HG03159 (cell line): ENCODE results near the gene PDXDC1.
"Not testable (repeated sequence)": the region's sequence is repeated elsewhere in the genome, so short reads cannot be mapped to it uniquely, and the experiment has no call there.

Experiments
- ATAC-seq: cut with Tn5 transposase; IDR thresholded peaks from one replicate; pipeline ENCODE4 v1.9.1; 2021; ENCODE audit warnings: mild to moderate bottlenecking, moderate library complexity; ENCODE audit not compliant: unreplicated experiment

Gene PDXDC1

DNA sequence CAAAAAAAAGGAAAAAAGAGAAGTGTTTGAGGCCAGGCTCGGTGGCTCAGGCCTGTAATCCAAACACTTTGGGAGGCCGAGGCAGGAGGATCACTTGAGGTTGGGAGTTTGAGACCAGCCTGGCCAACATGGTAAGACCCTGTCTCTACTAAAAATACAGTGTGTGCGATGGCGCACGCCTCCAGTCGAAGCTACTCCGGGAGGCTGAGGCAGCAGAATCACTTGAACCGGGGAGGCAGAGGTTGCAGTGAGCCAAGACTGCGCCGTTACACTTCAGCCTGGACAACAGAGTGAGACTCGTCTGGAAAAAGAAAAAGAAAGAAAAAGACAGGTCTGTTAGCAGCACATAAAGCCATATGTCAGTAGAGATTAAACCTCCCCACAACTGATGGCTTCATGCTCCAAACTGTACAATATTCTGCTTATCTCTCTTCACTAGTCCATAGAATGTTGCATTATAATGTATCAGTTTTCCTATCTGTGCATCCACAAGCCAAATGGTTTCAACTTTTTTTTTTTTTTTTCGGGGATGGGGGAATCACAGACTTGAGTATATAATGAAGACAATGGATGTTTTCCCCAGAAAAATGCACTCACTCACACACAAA lies 3.1 kb upstream of the PDXDC1 start:
- not testable (repeated sequence) for ATAC-seq

DNA sequence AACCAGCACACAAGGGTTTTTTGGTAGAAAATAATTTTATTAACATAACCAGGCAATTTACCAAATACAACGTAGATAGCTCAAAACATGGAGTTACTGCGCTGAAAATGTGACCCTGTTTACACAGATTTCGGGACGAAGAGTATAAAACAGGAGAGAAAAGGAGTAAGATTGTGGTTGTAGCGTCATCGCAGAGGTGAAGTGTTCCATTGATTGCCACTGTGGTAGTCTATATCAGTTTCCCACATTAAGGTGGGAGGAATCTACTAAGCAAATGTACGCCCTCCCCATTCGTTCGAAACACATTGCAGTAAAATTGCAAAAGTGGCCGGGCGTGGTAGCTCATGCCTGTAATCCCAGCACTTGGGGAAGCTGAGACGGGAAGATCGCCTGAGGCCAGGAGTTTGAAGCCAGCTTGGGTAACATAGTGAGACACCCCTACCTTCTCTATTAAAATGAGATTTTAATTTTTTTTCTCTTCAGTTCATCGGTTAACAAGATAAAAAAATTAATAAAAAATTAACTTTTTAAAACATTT lies 972 bp upstream of the PDXDC1 start:
- not testable (repeated sequence) for ATAC-seq

DNA sequence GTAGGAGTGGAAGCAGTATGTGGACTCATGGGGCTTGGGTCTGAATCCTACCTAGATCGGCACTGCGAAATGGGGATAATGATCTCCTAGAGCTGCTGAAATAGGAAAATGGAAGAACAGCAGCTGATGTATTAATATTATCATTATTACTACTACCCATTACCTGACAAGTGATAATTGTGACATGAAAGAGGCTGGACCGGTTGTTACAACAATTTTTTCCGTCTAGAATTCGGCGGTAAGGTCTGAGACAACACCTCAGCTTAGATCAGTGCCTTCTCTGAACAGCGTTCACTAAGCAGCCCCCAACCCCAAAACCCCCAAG lies 533 bp upstream of the PDXDC1 start:
- not testable (repeated sequence) for ATAC-seq

GRCh38 chr16:14975418-14976194 lies 780 bp downstream of the PDXDC1 start:
- not testable (repeated sequence) for ATAC-seq

DNA sequence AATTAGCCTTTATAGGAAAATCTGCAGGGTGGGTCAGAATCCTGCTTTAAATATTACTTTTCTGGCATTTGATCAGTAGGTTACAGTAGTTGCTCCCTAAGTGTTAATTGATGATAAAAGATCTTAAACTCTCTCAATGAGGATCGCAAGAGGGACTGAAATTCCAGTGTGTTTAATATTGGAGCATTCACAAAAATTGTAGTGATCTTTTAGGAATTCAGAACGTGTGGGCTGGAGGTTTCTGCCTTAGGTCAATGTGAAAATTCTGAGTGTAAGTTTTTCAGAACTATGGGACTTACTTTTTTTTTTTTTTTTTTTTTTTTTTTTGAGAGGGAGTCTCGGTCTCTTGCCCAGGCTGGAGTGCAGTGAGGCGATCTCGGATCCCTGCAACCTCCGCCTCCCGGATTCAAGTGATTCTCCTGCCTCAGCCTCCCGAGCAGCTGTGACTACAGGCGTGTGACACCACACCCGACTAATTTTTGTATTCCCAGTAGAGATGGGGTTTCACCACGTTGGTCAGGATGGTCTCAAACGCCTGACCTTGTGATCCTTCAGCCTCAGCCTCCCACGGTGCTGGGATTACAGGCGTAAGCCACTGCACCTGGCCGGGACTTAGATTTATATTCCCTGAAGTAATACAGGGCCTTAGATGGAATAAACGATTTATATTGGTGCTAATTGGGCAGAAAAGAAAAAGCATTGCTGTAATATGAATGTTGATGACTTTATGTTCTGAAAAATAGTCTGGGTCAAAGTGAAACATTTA lies 2.3 kb downstream of the PDXDC1 start:
- ATAC-seq = not testable (repeated sequence)

GRCh38 chr16:14978281-14978680 lies 3.5 kb downstream of the PDXDC1 start:
- not testable (repeated sequence) for ATAC-seq

- not testable (repeated sequence) for ATAC-seq
Observed at GRCh38 chr16:14978908-14979307, 4.1 kb downstream of the PDXDC1 start.

- ATAC-seq = not testable (repeated sequence)
Observed at GRCh38 chr16:14981234-14981633, 6.4 kb downstream of the PDXDC1 start.

DNA sequence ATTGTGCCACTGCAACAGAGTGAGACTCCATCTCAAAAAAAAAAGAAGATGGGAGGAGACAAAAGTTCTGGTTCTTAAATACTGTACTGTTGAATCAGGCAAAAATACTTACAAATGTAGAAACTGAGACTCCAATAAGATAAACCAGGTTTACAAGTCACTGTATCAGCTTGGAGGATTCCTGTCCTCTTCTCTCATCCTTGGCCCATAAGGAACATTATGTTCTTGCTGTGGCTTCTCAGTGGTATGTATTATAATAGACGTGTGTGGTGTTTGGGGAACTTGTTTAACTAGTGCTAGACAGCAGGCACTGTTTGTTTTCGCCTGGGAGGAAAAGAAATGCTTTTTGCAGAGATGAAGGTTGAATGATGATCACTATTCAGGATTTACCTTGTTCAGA lies 7.7 kb downstream of the PDXDC1 start:
- not testable (repeated sequence) for ATAC-seq

DNA sequence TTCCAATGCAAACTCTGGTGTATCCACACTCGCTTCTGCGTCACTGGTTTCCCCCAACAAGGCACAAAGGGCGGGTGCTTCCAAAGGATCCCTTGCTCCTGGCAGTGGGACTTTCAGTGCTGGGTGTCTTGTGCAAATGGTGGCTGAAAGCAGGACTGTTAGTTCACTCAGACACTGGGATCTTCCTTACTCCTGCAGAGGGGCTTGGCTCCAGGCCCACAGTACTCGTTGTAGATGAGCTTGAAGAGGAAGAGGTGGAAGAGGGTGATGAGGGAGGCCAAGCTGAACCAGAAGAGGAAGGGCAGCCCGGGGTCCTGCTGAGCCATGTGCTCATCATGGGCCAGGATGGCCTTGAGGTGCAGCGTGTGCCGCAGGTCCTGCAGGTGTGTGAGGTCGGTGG lies 13.3 kb downstream of the PDXDC1 start:
- ATAC-seq = not testable (repeated sequence)

GRCh38 chr16:14988661-14989191 lies 13.9 kb downstream of the PDXDC1 start:
- not testable (repeated sequence) for ATAC-seq

DNA sequence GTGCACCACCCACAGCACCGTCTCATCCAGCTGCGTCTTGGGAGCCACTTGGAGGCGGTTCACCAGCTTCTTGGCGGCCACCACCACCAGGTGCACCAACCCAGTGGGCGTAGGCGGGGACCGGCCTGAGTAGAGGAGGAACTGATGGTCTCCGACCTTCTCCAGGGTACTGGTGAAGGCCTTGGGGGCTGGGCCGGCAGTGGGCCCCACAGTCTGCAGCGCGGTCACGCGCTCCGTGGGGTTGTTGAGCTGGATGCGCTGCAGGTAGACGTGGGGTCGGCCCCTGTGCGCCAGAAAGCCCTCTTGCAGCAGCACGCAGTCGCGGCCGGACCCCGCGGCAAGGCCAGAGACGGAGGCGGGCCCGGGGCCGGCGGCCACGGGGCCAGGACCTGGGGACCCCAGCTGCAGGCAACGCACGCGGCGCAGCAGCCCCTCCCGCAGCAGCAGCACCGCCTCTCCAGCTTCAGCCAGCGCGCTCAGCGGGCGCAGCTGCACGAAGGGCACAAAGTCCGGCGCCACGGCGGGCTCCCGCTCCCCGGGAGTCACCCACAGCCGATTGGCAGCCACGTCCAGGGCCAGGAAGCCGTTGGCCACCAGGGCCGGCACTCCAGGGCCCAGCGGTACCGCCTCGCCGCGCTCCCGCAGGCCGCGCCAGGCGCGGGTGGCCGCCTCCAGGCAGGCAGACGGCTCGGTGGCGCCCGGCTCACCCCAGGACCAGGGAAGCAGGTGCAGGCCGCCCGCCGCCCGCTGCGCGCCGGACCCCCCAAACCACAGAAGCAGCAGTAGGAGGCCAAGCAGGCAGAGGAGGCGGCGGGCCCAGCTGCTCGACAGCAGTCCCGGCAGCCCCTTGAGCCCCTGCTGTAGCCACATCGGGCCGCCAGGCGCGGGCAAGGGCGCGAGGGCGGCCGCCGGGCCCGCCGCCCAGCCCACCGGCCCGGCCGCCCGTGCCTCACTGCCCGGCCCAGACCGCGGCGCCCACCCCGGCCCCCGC lies 14.8 kb downstream of the PDXDC1 start:
- not testable (repeated sequence) for ATAC-seq

DNA sequence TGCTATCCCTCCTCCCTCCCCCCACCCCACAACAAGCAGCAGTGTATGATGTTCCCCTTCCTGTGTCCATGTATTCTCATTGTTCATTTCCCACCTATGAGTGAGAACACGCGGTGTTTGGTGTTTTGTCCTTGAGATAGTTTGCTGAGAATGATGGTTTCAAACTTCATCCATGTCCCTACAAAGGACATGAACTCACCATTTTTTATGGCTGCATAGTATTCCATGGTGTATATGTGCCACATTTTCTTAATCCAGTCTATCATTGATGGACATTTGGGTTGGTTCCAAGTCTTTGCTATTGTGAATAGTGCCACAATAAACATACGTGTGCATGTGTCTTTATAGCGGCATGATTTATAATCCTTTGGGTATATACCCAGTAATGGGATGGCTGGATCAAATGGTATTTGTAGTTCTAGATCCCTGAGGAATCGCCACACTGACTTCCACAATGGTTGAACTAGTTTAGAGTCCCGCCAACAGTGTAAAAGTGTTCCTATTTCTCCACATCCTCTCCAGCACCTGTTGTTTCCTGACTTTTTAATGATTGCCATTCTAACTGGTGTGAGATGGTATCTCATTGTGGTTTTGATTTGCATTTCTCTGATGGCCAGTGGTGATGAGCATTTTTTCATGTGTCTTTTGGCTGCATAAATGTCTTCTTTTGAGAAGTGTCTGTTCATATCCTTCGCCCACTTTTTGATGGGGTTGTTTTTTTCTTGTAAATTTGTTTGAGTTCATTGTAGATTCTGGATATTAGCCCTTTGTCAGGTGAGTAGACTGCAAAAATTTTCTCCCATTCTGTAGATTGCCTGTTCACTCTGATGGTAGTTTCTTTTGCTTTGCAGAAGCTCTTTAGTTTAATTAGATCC lies 18.7 kb downstream of the PDXDC1 start:
- ATAC-seq = not testable (repeated sequence)

- ATAC-seq = not testable (repeated sequence)
Observed at GRCh38 chr16:14996702-14997101, 21.9 kb downstream of the PDXDC1 start.

DNA sequence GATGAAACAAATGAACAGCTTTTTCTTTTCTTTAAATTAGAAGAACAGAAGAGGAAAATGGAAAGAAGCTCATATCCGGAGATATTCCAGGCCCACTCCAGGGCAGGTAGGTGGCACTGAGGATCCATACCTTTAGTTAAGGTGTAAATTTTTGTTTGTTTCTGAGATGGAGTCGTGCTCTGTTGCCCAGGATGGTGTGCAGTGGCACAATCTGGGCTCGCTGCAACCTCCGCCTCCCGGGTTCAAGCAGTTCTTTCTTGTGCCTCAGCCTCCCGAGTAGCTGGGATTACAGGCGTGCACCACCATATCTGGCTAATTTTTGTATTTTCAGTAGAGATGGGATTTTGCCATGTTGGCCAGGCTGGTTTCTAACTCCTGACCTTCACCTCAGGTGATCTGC lies 23.5 kb downstream of the PDXDC1 start:
- not testable (repeated sequence) for ATAC-seq

- ATAC-seq = not testable (repeated sequence)
Observed at GRCh38 chr16:14999845-15000244, 25.0 kb downstream of the PDXDC1 start.

DNA sequence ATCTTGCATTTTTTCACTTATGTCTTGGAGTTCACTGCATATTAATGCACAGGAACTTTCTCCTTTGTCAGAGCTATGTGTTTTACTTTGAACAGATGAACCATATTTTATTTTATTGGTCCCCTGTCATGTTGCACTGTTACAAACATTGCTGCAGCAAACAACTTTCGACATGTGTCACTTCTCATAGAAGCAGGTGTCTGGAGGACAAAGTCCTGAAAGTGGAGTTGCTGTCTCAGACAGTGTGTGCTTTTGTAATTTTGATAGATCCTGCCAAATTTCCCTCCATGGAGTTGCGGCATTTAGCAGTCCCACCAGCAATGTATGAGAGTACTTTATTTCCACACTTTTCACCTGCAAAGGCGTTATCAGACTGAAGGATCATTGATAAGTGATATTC lies 27.6 kb downstream of the PDXDC1 start:
- not testable (repeated sequence) for ATAC-seq

- ATAC-seq = not testable (repeated sequence)
Observed at GRCh38 chr16:15005357-15006132, 30.7 kb downstream of the PDXDC1 start.
